Measurements from ENCODE around the gene PEX12.
"Not testable (repeated sequence)": the region's sequence is repeated elsewhere in the genome, so short reads cannot be mapped to it uniquely, and the experiment has no call there.

PEX12 gene

GRCh38 chr17:35535406-35535805 is 43.0 kb downstream of the PEX12 start:
- not testable (repeated sequence) for DNase-seq

GRCh38 chr17:35534576-35535093 is 43.7 kb downstream of the PEX12 start:
- DNase-seq, result no peak

- no peak for DNase-seq
These were observed 47.2 kb downstream of the PEX12 start for GRCh38 chr17:35531160-35531559.

GRCh38 chr17:35529866-35530265 is 48.5 kb downstream of the PEX12 start:
- DNase-seq, result no peak

GRCh38 chr17:35529326-35529725 is 49.0 kb downstream of the PEX12 start:
- DNase-seq, result not testable (repeated sequence)
